ENCODE data around the gene SEPHS1.

DNA sequence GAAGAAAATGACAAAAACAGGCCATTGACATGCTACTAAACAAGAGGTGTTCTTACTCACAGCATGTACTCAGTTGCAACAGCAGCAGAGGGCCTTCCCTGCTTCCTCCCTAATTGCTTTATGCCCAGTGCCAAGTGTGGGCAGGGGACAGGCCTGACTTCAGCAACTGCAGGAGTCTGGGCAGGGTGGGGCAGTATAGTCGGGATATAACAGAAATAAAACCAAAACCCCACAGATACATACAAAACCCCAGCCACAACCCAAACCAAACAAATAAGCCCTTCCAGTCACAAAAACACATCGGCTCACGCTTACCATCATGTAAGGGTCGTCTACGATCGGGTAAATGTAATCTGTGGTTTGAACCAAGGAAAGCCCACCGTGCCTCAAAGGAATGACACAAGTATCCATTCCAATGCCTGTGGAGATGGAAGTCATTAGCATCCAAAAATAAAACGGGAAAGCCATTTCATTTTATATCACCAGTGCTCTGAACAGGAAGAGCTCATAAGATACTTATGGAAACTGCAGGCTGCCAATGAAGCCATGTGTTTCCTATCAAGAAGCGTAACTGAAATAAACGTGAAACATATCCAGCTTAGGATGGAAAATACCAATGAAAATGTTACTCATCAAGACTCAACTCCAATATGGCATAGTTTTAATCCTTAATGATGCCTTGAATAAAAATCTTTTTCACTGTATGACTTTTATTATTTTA lies 9.5 kb downstream of the SEPHS1 start:
- no peak for TF ChIP-seq POLR2A (IDR thresholded peaks at IDR 0.05)
- TF ChIP-seq, protein P1, sequence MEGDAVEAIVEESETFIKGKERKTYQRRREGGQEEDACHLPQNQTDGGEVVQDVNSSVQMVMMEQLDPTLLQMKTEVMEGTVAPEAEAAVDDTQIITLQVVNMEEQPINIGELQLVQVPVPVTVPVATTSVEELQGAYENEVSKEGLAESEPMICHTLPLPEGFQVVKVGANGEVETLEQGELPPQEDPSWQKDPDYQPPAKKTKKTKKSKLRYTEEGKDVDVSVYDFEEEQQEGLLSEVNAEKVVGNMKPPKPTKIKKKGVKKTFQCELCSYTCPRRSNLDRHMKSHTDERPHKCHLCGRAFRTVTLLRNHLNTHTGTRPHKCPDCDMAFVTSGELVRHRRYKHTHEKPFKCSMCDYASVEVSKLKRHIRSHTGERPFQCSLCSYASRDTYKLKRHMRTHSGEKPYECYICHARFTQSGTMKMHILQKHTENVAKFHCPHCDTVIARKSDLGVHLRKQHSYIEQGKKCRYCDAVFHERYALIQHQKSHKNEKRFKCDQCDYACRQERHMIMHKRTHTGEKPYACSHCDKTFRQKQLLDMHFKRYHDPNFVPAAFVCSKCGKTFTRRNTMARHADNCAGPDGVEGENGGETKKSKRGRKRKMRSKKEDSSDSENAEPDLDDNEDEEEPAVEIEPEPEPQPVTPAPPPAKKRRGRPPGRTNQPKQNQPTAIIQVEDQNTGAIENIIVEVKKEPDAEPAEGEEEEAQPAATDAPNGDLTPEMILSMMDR (IDR thresholded peaks at IDR 0.05): no peak
